GM18511 (cell line): Measurements from ENCODE around the gene TLR1.
A peak's percentile ranks its signal among the peaks of the same experiment; 100 is the strongest.
"Not testable (repeated sequence)": the region's sequence is repeated elsewhere in the genome, so short reads cannot be mapped to it uniquely, and the experiment has no call there.

Source experiments
- ATAC-seq: cut with Tn5 transposase; IDR thresholded peaks from one replicate; pipeline ENCODE4 v1.9.1; 2021; ENCODE audit warnings: mild to moderate bottlenecking, moderate library complexity; ENCODE audit not compliant: unreplicated experiment

Gene TLR1

DNA sequence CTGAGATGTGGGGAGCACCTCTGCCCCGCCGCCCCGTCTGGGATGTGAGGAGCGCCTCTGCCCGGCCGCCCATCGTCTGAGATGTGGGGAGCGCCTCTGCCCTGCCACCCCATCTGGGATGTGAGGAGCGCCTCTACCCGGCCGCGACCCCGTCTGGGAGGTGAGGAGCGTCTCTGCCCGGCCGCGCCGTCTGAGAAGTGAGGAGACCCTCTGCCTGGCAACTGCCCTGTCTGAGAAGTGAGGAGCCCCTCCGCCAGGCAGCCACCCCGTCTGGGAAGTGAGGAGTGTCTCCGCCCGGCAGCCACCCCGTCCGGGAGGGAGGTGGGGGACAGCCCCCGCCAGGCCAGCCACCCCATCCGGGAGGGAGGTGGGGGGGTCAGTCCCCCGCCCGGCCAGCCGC is 2.9 kb upstream of the TLR1 start:
- ATAC-seq = not testable (repeated sequence)

DNA sequence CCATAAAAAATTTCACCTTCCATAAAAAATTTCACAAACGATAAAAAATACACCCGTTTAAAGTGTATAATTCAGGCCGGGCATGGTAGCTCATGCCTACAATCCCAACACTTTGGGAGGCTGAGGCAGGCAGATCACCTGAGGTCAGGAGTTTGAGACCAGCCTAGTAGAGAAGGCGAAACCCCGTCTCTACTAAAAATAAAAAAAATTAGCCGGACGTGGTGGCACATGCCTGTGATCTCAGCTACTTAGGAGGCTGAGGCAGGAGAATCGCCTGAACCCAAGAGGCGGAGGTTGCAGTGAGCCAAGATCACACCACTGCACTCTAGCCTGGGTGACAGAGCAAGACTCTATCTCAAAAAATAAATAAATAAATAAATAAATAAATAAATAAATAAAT is 1.7 kb upstream of the TLR1 start:
- ATAC-seq = not testable (repeated sequence)

DNA sequence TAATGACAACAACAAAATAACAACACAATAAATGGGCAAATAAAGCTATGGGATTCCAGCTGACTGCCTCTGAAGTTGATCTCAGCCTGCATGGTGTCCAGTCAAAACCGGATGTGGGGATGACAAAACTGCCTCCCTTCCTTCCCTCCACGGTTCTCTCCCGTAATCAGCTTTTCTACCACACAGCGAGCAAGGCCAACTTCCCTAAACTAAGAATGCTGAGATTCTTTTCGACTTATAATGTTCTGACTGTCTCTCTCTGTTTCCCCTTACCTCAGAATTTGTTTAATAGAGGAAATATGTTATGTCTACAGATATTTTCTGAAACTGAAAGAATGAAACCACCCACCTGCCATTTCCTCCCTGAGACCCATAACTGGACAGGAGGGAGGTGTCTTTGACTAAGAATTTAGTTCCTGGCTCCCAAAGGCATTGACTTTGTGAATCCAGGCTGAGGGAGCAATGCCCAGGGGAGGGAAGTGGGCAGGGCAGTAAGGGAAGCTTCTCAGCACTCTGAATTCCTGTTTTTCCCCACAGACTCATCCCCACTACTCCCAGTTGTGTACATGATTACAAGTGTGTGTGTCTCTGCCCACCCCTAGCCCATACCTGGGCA is 1.0 kb upstream of the TLR1 start:
- peak; percentile 87 for ATAC-seq

DNA sequence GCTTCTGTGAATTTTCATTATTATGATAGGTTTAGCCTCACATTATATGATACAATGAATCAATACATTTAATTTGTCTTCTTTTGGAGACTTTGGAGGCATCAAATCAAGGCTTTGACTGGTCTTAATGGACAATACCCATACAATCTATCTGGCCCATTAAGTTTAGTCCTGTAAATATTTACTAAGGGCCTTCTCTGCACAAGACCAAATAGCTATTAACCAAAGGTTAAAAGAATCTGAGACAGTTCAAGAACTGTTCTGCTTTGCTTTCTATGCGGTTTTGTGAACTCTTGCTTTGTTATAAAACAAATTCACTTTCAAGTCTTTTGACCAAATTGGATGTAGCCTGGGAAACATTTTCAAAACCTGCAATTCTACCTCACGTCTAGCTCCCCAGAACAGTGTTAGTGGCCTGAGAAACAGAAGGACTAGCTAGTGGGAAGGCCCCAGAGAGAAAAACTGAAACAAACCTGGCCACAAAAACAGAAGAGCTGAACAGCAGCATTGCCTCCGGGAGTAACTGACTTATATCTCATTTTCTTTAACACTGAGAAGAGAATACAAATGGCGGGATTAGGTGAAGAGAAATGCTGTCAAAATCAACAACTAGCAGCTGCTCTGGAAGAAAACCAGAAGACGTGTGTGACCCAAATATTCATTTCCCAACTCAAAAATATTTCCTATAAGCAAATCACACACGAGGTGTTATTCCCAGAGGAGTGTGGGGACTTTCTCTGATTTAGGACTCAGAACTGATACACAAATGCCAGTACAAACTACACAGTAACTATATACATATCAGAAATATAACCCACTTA is 548 bp downstream of the TLR1 start:
- peak; percentile 55 for ATAC-seq

DNA sequence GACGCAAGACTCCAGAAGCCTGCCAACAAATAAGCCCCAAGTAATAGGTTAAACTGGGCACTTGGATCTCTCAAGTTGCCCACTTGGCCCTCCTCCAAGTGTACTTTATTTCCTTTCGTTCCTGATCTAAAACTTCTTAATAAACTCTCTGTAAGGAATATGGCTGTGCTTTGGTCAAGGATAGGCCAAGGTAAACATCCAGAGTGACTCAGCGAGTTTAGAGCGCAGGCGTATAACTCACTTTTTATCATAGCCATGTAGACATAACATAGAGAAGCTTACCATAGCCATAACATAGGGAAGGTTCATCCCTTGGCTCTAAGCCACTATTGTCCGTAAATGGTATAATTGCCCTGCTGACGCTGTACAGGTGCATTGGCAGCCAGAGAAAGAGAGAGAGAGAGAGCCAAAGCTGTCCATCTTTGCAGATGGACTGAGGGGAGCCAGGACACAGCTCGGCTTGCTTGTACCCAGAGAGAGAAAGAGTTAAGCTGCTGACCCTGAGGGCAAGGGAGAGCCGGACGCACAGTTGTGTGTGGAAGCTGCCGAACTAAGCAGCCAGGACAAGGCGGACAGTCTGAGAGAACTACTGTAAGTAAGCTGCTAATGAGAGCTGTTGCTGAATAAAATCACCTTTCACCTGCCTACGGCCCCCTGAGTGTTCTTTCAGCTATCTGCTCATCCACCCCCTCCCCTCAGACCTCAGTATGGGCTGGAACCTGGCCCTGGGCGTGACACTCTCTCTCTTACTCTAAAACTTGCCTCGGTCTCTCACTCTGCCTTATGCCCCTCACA is 1.8 kb downstream of the TLR1 start:
- no peak for ATAC-seq

DNA sequence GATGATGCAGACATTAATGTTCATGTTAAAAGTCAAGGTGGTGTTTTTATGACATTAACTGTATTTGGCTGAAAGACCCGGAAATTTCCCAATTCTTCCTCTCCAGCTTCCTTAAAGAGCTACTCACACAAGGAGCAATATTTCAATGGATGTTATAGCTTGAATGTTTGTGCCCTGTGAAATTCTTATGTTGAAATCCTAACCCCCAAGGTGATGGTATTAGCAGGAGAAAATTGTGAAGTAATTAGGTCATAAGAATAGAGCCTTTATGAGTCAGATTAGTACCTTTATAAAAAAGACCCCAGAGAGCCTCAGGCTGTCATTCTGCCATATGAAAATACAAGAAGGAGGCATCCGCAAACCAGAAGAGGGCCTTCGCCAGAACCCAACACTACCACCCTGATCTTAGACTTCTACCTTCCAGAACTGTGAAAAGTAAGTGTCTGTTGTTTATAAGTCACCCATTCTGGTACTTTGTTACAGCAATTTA is 3.6 kb downstream of the TLR1 start:
- ATAC-seq = no peak

DNA sequence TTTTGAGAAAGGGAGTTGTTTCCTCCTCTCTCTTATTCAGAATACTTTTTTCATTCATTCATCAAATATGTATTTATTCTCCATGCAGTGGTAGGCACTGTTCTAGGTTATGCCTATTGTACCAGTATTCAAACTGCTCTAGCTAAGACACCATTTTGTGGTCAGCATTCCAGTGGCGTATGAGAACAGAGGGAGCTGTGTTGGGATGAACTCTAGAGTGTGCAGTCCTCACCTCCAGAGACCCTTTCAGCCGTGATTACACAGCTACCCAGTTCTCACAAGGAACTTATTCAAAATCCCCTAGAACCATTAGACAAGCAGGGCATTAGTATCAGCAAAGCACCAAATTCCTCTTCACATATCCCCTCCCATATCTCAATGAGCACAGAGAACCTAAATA is 4.2 kb downstream of the TLR1 start:
- ATAC-seq = no peak

DNA sequence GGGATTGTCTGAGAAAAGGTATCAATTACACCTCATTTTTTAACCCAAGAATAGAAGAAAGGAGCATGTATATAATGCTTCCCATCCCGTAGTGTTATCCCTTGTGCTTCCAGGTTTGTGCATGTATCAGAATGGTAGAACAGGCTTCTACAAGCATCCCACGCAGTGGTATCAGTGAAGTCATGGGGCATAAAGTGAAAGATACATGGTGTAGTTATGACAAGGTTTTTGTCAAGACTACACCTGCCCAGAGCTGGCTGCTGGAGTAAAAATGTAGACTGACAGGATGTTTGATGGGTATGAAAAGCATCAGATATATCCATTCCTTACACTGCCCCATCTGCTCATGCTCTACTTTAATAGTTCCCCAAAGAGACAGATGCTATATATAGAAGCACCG is 9.5 kb downstream of the TLR1 start:
- no peak for ATAC-seq

DNA sequence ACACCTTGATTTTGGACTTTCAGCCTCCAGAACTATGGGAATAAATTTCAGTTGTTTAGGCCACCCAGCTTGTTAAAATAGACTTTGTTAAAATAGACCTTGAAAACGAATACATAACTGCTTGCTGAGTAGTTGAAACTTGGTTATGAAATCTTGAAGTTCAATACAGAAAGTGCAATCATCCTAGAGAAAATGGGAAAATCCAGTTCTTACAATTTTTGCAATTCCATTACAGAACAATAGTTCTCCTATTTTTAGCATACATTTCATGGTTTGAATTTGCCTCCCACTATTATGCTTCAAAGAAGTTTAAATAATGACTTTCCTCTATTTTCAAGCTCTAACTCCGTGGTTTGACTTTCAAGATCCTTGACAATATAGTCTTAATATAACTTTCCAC is 10.5 kb downstream of the TLR1 start:
- ATAC-seq = no peak

DNA sequence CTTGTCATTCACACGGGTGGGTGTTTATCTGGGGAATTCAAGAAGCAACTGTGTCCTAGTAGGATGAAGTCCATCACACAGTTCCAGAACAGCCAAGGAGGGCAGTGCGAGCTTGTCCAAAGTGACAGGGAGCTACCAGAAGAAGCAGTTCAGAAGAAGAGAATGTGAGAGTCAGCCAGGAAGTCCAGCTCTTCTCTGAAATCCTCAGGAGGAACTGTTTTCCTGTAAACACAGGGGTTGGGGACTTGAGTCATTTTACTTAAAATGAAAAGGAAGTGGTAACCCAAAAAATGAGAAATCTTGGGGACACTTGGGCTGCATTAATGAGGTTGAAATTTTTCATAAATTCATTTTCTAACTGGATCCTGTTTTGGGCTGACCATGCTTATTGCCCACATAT is 13.6 kb downstream of the TLR1 start:
- ATAC-seq = no peak

DNA sequence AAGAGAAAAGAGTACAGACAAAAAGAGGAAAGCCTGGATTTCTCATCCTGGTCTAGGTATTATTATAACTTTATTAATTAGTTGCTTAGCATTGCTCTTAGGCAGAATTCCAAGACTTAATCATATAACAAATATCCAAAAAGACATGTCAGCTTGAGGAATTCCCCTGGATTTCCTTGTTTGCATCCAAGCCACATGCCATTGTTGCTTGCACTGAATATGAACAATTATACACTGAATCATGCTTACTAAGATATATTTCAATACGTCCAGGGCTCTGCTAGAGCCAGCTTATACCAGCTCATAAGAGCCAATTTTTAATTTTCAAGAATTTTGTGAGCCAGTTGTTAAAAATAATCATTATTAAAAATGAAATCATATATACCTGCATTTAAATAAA is 16.3 kb downstream of the TLR1 start:
- ATAC-seq = no peak

DNA sequence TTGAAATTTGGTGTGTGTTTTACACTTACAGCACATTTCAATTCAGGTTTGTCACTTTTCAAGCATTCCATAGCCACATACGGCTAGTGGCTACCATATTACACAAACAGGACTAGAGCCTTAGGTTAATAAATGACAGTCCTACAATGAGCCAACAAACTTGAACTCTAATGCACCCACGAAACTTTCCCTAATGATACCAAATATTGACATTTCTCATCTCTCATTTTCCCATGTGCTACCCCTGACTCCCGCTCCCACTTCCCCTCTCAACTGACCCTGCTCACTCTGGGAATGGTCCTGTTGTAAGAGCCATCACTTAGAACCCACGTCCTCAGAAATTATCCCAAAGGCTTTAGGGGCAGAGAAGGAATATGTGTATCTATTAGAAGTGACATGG is 16.9 kb downstream of the TLR1 start:
- no peak for ATAC-seq

DNA sequence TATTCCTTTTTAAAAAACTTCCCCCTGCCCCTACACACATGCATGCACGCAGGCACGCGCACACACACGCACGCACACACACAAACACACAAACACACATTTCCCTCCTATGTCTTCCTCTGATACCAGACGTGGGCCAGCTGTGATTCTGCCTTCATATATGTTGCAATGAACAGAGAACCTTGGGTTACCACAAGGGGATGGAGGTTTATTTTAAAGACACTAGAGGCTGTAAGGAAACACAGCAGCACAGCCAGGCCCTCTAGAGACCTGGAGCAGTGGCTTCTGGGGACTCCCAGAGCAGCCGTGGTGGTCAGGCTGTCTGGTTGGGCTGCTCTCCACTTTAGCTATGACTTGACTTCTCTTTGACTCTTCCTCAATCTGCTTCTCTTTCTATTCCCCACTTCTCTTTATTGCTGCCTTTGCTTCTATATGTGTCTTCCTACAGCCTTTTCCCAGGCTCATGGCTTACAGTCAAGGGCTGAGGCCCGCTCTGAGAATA is 18.6 kb downstream of the TLR1 start:
- ATAC-seq = peak; percentile 48

DNA sequence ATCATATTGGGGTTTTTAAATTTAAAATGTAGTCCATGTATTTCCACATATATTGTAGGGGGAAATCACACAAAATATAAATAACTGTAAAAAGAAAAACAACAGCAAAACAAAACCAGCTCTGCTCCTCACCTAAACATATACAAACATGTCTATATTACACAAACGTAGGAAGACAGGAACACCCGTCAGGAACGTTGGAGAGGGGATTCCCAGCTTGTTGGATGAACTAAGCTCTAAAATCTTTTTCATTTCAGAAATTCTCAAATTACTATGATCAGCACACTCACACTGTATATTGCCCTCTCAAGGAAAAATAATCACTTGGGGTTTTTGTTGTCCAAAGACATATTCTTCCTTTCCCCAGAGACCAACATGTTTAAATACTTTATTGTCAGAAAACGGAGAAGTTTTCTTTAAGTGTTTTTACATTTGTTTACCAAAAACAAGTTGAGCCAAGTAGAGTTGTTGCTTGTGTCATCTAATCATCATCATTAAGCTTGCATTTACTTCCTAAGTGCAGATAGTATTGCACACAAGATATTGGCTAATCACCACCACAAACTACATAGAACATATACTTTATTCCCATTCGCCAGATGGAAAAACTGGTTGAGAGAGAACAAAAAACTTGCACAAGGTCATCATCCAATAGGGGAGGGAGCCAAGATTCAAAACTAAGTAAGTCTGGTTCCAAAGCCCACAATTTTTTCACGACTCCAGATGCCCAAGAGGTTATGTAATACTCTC is 19.4 kb downstream of the TLR1 start:
- no peak for ATAC-seq

DNA sequence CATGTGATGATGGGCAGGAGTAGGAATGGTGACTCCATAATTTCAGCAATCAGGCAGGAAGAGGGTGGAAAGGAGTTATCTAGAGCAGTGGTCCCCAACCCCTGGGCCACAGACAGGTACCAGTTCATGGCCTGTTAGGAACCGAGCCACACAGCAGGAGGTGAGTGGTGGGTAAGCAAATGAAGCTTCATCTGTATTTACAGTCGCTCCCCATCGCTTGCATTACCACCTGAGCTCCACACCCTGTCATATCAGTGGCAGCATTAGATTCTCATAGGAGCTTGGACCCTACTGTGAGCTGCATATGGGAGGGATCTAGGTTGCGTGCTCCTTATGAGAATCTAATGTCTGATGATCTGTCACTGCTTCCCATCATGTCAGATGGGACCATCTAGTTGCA is 20.4 kb downstream of the TLR1 start:
- ATAC-seq = no peak

DNA sequence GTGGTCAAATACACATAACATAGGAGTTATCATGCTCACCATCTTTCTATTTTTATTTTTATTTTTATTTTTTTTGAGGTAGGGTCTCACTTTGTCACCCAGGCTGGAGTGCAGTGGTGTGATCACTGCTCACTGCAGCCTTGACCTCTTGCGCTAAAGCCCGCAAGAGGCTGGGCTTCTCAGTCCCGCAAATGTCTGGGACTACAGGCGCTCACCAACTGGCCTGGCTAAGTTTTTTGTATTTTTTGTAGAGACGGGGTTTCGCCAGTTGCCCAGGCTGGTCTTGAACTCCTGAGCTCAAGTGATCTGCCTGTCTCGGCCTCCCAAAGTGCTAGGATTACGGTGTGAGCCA is 21.5 kb downstream of the TLR1 start:
- no peak for ATAC-seq

DNA sequence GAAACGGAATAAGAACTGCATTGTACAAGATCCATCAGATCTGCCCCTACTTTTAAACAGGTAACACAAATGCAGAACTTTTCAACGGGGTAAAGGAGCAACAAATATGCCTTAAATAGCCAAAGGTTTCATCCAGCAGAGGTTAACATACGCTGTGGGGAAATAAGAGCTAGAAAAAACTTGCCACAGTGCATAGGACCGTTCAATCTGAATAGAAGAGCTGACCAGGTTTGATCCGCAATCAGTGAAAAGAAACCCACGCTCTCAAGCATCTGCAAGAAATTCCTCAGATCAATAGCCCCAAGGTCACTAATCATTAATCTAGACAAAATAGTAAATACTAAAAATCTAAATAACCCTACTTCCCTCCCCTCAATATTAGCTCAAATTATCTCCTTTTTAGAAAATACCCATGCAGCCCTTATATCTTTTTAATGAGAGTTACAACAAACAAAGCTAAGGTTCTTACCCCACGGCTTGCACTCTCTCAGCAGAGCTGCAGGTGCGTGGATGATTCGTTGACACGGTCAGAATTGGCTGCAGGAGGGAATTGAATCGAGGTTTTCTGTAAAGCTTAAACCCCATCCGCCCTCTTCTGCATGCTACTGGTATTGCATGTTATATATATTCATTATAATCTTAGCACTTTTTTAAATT is 22.0 kb downstream of the TLR1 start, which contains the start of gene TLR10:
Gene TLR10 (minus strand): TSS at position 539 of the 657 bp plus-strand sequence. CDS start 7,400 bp downstream, outside the sequence.
- peak; percentile 72 for ATAC-seq

DNA sequence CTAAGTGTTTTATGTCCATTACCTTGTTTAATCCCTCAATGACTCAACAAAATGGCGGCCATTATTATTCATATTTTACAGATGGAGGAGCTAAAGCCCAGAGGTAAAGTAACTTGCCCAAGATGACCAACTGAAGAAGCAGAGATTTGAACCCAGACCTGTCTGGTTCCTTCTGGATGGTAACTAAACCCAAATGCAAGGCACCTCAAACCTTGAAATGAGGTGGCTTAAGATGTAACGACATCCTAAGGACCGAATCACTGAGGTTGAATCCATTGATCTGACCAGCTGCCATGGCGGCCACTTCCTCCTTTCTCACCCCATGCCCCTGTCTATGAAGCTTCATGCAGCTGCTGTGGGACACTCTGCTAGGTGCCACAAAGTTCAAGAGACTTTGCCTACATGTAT is 22.7 kb downstream of the TLR1 start:
- peak; percentile 40 for ATAC-seq

DNA sequence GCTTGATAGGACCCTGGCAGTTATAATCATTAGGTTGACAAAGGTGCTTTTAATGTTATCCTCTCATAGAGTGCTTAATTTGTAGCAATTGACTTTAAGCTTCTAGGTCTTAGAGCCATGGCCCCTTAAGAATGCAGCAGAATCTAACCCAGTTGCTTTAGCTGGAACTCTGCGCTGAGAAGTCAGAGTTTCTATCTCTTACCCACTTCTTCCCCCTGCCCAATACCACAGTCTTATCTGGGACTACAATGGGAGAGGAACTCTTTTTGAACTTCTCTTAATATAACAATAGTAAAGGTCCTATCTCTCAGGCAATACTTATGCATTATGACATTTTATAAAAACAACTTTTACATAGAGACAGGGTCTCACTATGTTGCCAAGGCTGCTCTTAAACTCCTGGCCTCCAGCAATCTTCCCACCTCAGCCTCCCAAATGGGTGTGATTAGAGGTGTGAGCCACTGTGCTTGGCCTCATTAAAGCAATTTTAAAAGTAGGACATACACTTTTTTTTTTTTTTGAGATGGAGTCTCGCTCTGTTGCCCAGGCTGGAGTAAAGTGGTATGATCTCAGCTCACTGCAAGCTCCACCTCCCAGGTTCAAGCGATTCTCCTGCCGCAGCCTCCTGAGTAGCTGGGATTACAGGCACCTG is 23.6 kb downstream of the TLR1 start:
- no peak for ATAC-seq

DNA sequence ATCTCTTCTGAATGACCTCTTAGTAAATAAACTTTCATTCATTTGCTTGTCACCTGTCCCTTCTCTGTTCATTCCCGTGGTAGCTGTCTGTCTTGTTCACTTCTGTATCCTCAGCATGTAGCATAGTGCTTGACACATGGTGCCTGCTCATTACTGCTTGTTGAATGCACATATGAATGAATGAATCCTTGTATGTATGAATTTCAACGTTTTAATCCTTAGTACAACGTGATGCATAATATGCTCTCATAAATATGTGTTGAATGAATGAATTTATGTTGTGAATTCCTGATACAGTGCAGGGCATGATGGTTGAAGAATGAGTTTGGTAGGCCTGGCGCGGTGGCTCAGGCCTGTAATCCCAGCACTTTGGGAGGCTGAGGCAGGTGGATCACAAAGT is 24.8 kb downstream of the TLR1 start:
- ATAC-seq = no peak
